ENCODE measurements around the gene GDNF.
A peak's percentile ranks its signal among the peaks of the same experiment; 100 is the strongest.
"Not testable (repeated sequence)": the region's sequence is repeated elsewhere in the genome, so short reads cannot be mapped to it uniquely, and the experiment has no call there.

Gene GDNF, protein sequence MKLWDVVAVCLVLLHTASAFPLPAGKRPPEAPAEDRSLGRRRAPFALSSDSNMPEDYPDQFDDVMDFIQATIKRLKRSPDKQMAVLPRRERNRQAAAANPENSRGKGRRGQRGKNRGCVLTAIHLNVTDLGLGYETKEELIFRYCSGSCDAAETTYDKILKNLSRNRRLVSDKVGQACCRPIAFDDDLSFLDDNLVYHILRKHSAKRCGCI

DNA sequence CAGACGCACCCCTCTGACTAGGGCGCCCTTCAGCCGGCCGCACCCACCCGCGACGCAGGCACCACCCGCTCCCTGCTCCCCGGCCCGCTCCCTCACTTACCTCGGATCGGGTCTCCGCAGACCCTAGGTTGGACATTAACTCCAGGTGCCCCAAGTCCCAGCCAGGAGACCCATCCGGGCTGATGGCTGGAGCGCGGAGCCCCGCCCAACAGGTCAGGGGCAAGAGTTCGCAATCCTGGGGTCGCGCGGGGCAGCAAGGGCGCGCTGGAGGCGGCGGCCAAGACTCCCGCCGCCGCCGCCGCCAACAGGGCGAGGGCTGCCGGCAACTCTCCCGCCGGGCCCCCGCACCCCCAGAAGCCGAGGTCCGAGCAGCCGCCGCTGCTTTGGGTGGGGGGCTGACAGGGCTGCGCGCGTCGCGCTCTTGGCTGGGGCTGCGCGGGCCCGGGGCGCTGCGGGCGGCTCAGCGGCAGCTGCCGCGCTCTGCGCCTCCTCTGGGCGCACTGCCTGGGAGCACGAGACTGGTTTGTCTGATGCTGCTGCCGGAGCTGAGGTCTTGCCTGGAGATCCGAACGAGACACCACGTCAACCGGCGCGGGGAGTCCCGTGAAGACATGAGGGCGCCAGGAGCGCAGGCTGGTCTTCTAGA is at the start of gene GDNF:
Gene GDNF (minus strand): TSS at position 635 of the 646 bp plus-strand sequence. CDS start 5,245 bp downstream, outside the sequence.
- peak; percentile 7 for DNase-seq

DNA sequence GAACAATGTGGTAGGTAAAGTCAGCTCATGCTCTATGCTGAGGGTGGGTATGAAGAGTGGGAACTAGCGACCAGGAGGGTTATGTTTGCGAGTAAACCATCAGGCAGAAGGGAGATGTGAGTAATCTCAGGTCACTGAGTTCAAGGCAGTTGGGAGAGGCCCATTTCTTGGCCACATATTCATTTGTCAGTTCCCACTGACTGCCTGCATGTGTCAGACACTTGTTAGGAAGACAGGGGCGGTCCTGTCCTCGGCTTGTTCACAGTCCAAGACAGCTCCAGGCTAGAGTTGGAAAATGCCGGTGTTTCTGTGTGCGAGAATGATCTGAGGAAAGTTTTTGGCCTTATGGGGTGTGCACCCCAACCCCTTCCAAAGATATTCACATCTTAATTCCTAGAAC is 48.6 kb upstream of the GDNF start:
- DNase-seq: no peak

DNA sequence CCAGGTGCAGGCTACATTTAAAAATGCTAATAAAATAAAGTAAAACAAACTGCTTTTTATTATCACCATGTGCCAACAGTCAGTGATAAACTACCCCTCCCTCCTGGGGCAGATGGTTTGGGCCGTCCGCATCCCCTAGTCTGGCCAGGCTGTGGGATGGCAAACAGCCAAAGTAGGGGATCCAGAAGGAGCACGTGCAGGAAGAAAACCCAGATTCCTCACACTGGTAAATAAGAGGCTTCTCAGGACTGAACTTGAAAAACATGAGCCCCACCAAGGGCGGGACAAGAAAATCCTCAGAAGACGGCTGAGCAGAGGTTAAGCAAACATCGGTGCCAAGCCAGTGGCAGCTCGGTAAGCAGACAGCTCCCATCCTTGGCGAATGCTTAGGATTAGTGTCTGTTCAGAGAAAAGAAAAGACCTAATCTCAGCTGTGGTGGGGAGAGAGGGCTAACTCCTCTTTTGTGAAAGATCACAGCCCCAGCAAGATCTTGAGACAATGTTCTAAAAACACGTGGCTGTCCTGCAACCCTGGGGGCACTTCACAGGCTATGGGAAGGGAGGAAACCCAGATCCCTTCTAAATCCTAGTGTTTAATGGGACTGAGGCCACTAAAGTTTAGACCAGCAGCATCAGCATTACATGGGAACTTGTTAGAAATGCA is 46.5 kb upstream of the GDNF start:
- peak; percentile 25 for DNase-seq

DNA sequence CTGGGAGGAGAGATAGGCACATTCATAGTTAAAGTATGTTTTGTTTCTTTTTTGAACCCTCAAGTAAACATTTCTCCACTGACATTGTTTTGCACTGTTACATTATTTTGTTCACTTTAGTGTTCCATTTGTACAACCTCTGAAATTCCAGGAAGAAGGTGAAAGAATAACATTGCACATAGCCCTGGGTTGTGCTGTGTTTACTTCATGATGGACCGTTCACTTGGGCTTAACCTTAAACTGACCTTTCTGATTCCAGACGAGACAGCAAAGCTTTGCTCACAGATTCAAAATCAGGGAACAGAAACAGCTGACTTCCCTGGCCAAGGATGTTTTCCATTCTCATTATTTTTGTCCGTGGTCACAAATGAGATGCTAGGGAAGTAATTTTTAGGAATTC is 42.8 kb upstream of the GDNF start:
- DNase-seq: no peak

DNA sequence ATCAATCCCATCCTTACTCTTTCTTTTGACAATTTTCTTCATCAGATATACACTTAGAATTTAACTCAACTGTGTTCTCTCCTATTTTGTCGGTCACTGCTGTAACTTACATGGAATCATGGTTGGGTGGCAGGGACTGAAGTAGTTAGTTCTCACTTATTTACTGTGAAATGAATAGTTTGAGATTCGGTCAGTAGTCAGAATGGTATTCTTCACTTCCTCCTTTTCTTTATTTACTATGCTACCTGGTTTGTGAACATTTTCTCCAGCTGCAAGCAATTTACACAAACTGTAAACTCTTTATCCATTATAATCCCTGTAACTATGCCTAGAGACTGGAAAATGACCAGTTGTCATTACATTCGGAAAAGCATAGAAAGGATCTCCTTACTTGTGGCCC is 41.5 kb upstream of the GDNF start:
- DNase-seq: no peak

DNA sequence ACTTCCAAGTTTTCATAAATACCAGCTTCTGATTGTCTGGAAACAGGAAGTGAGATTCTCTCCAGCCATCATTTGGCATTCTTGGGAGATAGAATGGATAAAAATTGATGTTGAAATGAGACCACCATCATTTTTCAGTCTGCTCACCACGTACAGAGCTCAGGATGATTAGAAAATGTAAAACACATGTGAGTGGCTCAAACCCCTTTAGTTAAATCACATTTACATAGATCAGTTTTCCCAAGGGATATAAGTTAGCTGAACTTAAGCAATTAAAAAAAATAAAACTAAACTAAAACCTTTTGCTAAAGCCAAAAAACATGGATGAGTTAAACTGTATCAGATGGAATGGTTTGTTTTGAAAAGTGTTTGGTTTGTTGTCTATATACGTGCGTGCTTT is 37.1 kb upstream of the GDNF start:
- DNase-seq: no peak

DNA sequence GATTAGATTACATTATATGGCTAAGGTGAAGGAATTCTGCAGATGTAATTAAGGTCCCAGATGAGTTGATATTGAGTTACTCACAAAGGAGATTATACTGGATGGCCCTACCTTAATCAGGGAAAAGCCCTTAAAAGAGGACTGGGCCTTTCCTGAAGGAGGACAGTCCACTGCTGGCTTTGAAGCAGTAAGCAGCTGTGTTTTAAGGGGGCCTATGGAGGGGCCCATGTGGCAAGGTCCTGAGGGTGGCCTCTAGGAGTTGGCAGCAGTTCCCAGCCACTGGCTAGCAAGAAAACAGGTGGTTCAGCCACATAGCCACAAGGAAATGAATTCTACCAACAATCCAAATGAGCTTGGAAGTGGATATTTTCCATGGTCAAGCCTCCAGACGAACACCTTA is 36.4 kb upstream of the GDNF start:
- DNase-seq: no peak

DNA sequence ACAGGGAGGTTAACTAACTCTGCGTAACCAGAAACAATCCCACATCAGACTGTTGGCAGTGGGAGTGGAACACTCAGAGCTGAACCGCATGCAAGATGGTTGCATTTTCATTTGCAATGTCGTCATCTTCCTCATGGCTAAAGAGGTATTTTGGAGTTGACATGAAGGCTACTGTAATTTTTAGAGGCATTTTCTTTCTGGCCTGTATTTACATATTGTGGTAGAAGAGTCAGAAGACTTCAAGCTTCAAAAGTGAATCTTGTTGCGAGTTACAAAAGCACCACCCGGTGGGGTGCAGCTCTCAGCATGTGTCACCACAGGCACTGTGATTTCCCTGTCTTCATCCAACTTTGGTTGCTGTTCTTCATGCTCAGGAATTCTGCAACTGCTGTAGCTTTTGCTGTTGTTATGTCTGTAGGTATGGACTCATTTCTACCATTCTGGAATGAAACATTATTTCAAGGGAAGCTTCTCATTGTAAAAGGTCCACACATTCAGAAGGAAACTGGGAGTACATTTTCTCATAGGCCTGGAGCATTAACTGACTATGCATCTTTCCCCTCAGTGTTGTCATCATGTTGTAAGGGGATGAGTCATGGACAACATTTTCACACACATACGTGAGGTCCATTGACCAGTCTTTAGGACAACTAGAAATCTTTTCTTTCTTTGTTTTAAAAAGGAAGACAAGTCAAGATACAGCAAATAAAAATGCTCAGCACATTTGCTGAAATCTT is 35.4 kb upstream of the GDNF start:
- DNase-seq: no peak

DNA sequence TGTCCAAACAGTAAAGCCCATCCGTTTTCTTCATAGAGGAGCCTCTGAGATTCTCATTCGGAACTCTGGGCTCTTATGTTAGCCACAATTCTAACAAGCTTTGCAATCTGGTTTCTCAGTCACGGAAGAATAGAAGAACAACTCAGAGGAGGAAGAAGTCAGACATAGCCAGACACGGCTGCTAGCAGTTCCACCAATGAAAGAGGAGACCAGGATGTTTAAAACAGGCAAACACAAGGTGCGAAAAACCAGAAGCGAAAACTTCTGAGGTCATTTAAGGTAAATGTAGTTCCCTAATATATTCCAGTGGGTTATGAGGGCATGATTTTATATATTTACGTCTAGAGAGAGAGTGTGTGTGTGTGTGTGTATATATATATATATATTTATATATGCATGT is 34.1 kb upstream of the GDNF start:
- no peak for DNase-seq

DNA sequence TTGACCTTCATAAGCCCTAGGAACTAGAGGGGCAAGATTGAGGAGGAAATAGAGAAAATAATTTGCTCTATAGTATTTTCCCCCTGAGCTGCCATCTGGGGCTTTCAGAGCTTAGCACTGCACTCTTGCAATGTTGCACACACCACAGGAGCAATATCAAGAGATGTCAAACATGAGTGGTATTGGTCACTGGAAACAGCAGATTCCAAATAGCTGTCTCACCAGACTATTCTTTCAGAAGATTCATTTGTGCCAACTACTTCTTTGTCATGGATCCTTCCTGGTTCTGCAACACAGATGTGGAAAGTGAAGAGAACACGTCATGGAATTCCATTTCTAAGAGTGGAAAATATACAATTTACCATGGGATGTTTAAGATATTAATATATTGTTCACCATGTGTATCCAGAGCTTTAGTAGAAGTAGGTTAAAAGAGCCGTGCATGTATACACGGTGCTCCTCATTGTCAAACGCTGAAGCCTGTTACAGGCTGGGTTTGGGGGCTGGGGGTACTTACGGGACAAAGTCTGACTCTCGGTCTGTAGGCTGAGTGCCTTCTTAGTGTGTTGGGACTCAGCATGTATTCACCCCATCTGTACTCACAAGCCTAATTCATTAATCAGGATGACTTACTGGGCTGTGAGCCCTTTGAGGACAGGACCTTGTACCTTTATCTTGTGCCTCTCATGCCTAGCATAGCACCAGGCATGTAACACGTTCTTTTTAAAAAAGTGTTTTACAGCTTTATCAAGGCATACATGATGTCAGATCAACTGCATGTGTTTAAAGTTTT is 31.4 kb upstream of the GDNF start:
- DNase-seq: no peak

DNA sequence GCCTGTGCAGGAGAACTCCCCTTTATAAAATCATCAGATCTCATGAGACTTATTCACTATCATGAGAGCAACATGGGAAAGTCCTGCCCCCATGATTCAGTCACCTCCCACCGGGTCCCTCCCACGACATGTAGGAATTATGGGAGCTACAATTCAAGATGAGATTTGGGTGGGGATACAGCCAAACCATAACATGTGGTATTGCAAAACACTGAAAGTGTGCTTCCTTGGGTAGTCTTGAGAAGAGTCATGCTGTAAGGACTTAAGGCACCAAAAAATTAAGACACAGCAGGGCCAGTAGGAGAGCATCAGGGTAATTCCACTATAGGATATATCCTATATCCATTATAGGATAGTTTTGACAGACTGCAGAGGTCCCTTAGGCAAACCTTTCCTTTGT is 29.4 kb upstream of the GDNF start:
- no peak for DNase-seq

DNA sequence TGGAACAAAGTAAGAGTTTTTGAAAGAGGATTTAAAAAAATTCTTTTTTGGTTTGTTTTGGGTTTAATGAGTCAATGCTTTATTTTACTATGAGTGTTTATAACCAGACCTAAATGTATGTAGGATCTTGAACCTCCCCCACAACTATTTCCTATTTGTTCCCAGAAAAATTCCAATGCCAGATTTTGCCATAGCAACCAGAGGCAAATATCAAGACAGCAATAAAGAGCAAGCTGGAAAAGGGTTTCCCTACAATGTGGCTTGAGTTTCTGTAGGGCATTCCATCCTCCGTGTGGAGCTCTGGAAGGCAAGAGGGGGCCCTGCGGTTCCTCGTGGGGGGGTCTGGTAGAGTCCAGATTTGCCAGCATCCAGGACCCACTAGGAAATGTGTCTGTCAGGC is 27.8 kb upstream of the GDNF start:
- DNase-seq: no peak

DNA sequence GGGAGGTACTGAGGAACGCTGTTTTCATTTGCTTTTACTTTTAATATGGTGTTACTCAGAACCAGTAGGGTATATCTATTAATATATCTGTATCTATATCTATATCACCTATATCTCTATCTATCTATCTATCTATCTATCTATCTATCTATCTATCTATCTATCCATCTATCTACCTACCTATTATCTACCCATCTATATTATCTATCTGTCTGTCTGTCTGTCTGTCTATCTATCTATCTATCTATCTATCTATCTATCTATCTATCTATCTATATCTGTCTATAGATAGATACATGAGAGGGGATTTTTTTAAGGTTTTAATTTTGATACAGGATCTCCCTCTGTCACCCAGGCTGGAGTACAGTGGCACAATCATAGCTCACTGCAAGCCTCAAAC is 23.1 kb upstream of the GDNF start:
- not testable (repeated sequence) for DNase-seq

DNA sequence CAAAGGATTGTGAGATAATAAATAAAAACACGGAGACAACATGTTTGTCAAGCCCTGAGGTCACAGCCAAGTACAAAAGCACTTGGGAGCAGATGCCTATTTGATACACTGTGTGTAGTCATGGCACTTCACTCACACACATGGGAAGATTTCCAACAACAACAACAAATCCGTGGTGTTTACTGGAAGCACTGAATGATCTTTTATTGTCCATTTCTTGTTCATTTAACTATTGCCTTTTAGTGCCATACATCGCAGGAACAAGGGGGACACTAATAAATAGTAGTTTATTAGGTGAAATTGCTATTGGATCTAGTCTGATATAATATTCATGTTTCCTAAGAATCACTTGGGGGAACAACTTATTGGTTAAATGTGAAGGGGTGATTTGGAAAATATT is 20.4 kb upstream of the GDNF start:
- DNase-seq: no peak

DNA sequence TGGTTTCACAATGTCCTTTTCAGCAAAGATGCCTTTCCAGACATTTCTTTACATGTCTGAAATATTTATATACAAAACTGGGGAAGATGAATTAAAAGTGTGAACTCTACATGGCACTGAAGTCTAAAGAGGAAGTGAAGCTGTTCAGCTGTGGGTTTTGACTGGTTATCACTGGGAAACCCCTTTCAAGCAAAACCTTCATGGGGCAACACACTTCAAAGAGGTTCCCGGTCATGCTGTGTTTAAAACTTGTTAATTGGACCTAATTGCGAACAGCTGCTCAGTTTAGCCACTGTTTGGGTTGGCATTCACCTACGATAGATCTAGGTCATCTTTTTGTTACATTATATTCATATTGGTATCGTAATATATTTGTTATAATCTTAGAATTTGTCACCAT is 20.0 kb upstream of the GDNF start:
- no peak for DNase-seq

DNA sequence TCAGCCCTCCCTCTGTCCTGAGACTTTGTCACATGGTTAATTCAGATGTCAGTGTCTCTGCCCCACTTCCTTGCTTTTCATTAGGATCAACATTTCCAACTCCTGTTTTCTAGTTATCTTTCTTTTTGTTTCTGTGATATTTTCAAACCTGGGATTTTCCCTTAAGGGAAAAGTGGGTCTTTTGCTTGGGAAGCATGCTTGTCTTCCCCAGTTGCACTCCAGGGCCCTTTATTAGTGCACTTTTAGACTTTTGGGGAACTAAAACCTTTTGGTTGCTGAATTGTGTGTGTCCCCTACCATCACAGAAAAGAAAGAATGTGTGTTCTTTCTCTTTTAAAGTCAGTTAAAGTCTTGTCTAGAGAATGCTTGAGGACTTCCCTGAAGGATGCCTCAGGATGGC is 18.4 kb upstream of the GDNF start:
- DNase-seq: no peak

DNA sequence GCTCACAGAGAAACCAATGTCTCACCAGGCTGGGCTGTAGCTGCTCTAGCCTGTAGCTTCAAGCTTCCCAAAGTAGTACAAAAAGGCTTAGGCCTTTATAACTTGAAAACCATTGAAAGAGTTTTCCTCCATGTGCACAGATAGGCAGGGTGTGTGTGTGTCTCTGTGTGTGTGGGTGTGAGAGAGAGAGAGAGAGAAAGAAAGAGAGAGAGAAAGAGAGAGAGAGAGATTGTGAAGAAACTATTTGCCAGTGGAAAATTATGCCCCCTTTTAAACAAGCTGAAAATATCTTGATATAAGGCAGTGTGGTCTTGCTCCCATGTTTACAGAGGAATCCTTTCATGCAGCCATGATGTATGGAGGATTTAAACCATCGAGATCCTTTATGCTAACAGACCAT is 17.9 kb upstream of the GDNF start:
- no peak for DNase-seq

DNA sequence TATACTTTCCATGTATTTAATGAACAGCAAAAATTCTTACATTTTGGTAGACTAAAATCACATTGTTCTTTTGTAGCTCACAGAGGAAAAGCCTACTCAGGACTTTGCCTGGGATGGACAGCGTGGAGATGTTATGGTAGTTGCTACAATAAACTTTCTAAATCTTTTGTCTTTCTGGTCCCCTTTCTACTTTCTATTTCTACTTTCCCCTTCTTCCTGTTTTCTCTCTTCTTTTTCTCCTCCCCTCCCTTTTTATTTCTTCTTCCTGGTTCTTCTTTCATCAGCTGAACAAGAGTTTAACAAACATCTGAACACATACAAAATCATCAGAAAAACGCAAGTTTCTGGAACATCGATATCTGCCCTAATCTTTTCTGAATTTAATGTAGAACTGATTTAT is 15.6 kb upstream of the GDNF start:
- DNase-seq: no peak

DNA sequence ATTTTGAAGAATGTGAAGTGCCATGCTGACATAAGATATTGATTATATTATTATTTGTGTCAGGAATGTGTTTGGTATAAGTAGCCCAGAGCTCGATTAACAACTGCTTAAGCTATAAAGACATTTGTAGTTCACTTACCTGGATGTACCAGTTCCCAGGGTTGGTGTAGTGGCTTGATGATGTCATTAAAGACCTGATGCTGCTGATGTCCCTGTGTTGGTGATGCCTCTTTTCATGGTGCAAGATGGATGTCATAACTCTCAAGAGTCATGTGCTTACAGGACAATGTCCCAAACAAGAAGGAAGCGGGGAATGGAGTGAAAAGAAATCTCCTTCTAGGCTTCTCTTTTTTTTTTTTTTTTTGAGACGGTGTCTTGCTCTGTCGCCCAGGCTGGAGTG is 11.5 kb upstream of the GDNF start:
- no peak for DNase-seq

DNA sequence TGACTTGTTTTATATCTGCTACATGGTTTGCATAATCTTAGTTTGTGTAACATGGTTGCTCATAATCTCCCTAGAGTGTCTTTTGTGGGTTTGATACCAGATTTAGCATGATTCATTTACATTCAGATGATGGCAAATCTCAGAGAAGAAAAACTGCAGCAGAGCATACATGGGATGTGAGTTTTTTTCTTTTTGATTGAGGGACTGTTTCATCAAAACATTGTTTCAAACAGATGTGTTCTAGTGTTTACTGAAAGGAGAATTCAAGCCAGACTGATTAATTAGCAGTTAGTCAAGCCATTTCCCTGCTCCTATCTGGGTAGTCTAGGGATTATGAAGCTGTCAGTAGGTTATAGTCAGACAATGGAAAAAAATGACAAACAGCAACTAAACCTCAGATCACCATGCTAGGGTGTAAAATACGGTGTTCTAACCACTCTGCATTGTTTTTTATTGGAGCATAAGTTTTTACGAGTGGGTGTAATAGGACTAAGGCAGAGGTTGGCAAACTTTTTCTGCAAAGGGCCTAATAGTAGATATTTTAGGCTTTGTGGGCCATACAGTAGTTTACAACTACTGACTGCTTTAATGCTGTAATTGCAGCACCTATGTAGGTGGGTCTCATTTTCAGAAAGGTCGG is 10.5 kb upstream of the GDNF start:
- no peak for DNase-seq

DNA sequence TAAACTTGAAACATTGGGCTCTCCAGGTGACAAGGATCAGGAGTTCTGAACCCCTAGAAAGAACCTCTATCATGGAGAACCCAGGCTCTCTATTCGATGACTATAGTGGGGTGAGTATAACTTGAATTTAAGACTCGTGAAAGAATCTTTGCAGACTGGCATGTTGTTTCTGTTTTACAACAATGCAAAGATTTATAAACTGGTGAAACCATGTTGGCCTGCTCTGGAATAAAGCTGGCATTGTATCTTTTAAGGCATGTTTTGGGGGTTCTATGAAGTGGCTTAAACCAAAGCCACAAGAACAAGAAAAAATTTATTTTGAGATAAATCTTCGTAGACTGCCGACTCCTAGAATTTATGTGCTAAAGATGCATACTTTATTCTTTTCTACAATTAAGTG is 9.8 kb upstream of the GDNF start:
- DNase-seq: no peak

DNA sequence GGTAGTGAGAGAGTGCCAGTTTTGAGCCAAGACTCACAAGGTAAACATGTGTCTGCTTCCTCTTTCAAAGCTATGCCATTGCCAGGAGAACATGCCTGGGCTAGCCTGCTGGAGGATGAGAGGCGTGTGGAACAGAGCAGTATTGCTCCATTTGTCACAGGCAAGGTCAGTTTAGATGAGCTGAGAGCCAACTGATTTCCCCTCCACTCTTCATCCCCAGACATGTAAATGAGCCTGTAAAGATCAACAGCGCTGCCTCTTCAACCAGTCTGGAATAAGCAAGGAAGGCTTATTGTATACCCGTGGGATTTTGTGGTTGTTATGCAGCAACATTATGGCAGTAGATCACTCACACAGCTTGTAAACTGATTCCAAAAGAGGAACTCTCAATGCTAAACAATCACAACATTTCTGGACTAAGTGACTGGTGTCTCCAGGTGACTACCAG is 8.2 kb upstream of the GDNF start:
- peak; percentile 97 for DNase-seq

All from DMS79 treated with DMSO at 0.1 percent for 48 hours (cell line).